ENCODE results near the gene KMT5C. TPM values are rescaled to one million over a fixed set of nuclear protein-coding genes. Genes with fewer than 3 reads are reported as not detected.
A peak's percentile ranks its signal among the peaks of the same experiment; 100 is the strongest.

Gene KMT5C
- total and polyA plus RNA-seq, 2 donors = 7.7 to 23.5 TPM

DNA sequence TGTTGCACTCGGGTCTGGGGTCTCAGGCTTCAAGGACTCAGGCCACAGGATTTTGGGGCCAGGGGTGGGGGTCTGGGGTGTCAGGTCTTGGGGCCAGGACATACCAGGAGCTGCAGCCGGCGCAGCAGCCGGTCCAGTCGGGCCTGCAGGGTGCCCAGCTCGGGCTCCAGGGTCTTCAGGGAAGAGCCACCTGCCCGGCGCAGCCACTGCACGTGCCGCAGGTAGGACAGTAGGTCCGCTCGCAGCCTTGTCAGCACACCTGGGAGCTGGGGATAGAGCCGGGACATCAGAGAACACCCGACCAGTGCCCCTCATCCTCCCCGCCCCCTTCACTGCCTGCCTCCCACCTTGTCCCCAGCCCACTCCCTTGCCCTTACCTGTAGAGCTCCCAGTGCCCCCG lies 28.4 kb downstream of the KMT5C start:
- no peak for DNase-seq (ENCODE audit: low read depth in 6 of 9, low spot score in 9 of 9)
- WGBS = 91% methylated on average over 16 of the region's 16 CpGs
- H3K27me3 ChIP-seq (ENCODE audit: control insufficient read depth in 2 of 2, insufficient read depth in 1 of 2, low read length in 1 of 2) = peaks cover 42 to 92% of the 10 kb centered on the region in 2 donors

DNA sequence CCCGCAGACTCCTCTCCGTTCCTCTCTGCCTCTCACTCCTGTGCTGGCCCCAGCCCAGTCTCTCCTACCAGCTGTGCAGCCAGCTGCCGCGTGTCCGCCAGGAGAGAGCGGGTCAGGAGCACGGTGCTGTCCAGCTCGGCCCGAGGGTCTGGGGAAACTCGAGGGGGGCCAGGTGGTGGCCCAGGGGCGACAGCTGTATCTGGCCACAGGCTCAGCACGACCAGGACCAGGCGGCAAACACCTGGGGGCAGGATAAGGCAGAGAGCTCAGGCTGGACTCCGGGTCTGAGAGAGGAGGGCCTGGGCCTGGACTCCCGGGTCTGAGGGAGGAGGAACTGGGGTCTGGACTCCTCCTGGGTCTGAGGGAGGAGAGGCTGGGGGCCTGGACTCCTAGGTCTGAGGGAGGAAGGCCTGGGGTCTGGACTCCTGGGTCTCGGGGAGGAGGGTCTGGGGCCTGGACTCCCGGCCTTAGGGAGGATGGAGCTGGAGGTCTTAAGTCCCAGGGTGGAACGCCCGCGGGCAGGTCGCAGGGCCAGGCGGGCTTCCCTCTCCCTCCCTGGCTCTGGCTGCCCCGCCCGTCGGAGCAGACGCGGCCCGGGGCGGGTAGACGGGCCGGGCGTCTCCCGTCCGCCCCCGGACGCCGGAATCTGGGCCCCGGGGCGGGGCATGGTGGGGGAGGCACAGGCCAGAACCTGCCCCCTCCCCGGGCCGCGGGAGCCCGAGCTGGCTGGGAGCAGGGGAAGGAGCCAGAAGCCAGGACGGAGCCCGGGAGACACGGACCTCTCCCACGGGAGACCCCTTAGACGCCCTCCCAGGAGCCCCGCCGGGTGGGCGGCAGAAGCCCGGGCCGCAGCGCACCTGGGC lies 29.3 kb downstream of the KMT5C start:
- WGBS = 16% methylated on average over 54 of the region's 54 CpGs
- peak overlapping the region in 1 of 2 donors; percentile 34 for H3K4me3 ChIP-seq (ENCODE audit: low read length in 2 of 2)

More for the DNA sequence above, 28.4 kb downstream of the KMT5C start:
- Histone ChIP-seq H3K9me3 (ENCODE audit: control insufficient read depth in 2 of 2, insufficient read depth in 1 of 2, low read length in 1 of 2) (no peaks in the 10 kb centered on the region), H3K36me3 (ENCODE audit: control insufficient read depth in 2 of 2, insufficient read depth in 2 of 2, low read length in 1 of 2) (no peaks in the 10 kb centered on the region), H3K27ac (ENCODE audit: low read depth in 1 of 2, low read length in 1 of 2) (no peak overlapping the region), H3K4me3 (ENCODE audit: low read length in 2 of 2) (no peak overlapping the region), H3K4me1 (ENCODE audit: control insufficient read depth in 2 of 2, insufficient read depth in 2 of 2, low read length in 2 of 2) (peaks cover 3 to 12% of the 10 kb centered on the region in 2 donors)

DNA sequence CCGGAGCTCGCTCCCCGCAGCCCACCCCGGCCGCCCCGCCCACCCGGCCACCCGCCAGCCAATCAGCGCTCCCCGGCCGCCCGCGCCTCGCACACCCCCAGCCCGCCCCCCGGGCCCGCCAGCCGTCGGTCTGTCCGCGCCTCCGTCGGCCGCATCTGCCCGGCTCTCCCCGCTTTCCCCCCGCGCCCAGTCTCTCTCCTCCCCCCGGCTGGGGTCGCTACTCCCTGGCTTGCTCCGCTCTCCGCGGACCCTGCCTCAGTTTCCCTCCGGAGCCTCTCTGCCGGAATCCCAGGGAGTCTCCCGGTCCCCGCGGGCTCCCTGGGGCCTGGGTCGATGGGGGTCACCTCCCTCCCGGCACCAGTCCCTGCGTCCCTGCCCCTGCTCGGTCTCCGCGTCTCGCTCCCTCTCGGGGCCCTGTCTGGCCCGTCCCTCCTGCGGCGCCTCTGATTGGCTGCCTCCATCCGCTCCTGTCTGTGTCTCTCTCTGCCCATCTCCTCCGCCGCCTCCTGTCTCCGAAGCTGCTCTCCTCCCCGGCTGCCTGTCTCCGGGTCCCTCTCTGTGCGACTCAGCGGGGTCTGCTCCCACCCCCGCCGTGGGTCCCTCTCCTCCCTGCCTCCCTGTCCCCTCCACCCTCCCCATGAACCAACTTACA lies 30.1 kb downstream of the KMT5C start:
- no peaks in the 10 kb centered on the region for H3K9me3 ChIP-seq (ENCODE audit: control insufficient read depth in 2 of 2, insufficient read depth in 1 of 2, low read length in 1 of 2)
- peaks cover 3 to 12% of the 10 kb centered on the region in 2 donors for H3K4me1 ChIP-seq (ENCODE audit: control insufficient read depth in 2 of 2, insufficient read depth in 2 of 2, low read length in 2 of 2)
- H3K27ac ChIP-seq (ENCODE audit: low read depth in 1 of 2, low read length in 1 of 2) = no peak overlapping the region
- H3K27me3 ChIP-seq (ENCODE audit: control insufficient read depth in 2 of 2, insufficient read depth in 1 of 2, low read length in 1 of 2) = peaks cover 47 to 95% of the 10 kb centered on the region in 2 donors
- no peaks in the 10 kb centered on the region for H3K36me3 ChIP-seq (ENCODE audit: control insufficient read depth in 2 of 2, insufficient read depth in 2 of 2, low read length in 1 of 2)
- WGBS = 3% methylated on average over 59 of the region's 59 CpGs
- no peak for DNase-seq (ENCODE audit: low read depth in 6 of 9, low spot score in 9 of 9)
- peak overlapping the region in 1 of 2 donors; percentile 34 for H3K4me3 ChIP-seq (ENCODE audit: low read length in 2 of 2)

More for the DNA sequence above, 29.3 kb downstream of the KMT5C start:
- H3K36me3 ChIP-seq (ENCODE audit: control insufficient read depth in 2 of 2, insufficient read depth in 2 of 2, low read length in 1 of 2) = no peaks in the 10 kb centered on the region
- H3K4me1 ChIP-seq (ENCODE audit: control insufficient read depth in 2 of 2, insufficient read depth in 2 of 2, low read length in 2 of 2) = peaks cover 3 to 12% of the 10 kb centered on the region in 2 donors
- H3K27ac ChIP-seq (ENCODE audit: low read depth in 1 of 2, low read length in 1 of 2) = no peak overlapping the region
- H3K9me3 ChIP-seq (ENCODE audit: control insufficient read depth in 2 of 2, insufficient read depth in 1 of 2, low read length in 1 of 2) = no peaks in the 10 kb centered on the region
- no peak for DNase-seq (ENCODE audit: low read depth in 6 of 9, low spot score in 9 of 9)
- H3K27me3 ChIP-seq (ENCODE audit: control insufficient read depth in 2 of 2, insufficient read depth in 1 of 2, low read length in 1 of 2) = peaks cover 42 to 92% of the 10 kb centered on the region in 2 donors

DNA sequence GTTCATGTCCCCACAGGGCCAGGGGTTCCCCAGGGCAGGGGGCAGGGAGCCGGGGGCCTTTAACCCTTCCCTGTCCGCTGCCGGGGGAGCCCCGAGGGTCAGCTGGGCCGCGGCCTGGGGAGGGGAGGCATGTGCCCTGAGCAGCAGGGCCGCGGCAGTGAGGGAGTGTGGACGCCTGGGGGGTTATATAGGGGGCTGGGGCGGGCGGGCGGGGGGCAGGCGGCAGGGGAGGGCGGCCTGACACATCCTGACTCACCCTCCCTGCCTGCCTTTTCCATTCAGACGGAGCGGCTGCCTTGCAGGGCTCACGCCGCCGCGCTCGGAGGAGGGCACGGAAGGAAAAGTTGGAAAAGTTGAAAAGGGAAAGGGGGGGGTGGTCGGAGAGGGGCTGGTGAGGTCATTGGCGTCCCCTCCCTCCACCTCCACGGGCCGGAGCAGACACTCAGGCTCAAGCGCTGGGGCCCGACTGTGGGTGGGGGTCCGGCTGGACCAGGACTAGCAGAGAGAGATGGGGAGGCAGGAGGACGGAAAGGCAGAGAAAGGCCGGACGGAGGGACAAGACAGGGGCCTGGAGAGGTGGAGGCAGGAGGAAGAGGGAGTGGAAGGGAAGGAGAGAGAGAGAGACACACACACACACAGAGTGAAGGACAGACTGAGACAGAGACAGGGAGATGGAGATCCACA lies 30.8 kb downstream of the KMT5C start, which contains the start of gene IL11:
IL11 (minus strand) TSS at position 159 of the 684 bp plus-strand sequence; CDS start at position 6, 153 bp downstream.
- peaks cover 47 to 97% of the 10 kb centered on the region in 2 donors for H3K27me3 ChIP-seq (ENCODE audit: control insufficient read depth in 2 of 2, insufficient read depth in 1 of 2, low read length in 1 of 2)
- WGBS = 14% methylated on average over 32 of the region's 32 CpGs
- H3K36me3 ChIP-seq (ENCODE audit: control insufficient read depth in 2 of 2, insufficient read depth in 2 of 2, low read length in 1 of 2) = no peaks in the 10 kb centered on the region
- H3K9me3 ChIP-seq (ENCODE audit: control insufficient read depth in 2 of 2, insufficient read depth in 1 of 2, low read length in 1 of 2) = no peaks in the 10 kb centered on the region
- H3K4me1 ChIP-seq (ENCODE audit: control insufficient read depth in 2 of 2, insufficient read depth in 2 of 2, low read length in 2 of 2) = peaks cover 3 to 12% of the 10 kb centered on the region in 2 donors
- peak within 1 kb of the TSS in 1 of 2 donors; percentile 34 for H3K4me3 ChIP-seq (ENCODE audit: low read length in 2 of 2)
- no peak for DNase-seq (ENCODE audit: low read depth in 6 of 9, low spot score in 9 of 9)
- no peak within 1 kb of the TSS for H3K27ac ChIP-seq (ENCODE audit: low read depth in 1 of 2, low read length in 1 of 2)

DNA sequence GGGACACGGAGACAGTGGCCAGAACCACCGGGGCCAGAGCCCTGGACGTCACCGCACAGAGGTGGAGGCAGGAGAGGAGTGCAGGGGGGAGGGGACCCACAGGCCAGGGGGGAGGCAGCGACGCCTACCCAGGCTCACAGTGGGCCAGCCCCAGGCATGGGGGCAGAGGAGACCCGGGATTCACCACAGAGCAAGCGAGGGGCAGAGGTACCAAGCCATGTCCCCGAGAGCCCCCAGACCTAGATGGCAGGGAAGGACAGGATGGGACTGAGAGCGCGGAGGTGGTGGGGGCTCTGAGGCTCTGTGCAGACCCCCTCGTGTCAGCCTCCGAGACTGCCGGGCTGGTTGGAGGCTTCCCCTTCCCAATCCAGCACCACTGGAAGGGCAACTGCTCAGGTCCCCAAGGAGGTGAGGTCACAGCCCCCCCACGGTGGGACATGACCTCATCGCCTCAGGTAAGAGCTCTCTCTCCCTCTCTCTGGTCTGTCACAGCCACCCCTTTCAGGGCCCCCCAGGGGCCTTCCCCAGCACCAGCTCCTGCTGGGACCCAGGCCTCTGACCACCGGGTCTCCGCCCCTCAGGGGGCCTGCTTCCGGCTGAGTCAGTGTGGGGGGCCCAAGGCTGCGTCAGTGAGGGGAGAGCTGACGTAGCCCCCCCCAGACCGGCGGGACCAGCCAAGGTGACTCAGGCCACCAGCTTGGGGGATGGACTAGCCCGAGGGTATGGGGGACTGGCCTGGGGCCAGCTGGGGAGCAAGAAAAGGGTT lies 32.8 kb downstream of the KMT5C start:
- peaks cover 51 to 98% of the 10 kb centered on the region in 2 donors for H3K27me3 ChIP-seq (ENCODE audit: control insufficient read depth in 2 of 2, insufficient read depth in 1 of 2, low read length in 1 of 2)

DNA sequence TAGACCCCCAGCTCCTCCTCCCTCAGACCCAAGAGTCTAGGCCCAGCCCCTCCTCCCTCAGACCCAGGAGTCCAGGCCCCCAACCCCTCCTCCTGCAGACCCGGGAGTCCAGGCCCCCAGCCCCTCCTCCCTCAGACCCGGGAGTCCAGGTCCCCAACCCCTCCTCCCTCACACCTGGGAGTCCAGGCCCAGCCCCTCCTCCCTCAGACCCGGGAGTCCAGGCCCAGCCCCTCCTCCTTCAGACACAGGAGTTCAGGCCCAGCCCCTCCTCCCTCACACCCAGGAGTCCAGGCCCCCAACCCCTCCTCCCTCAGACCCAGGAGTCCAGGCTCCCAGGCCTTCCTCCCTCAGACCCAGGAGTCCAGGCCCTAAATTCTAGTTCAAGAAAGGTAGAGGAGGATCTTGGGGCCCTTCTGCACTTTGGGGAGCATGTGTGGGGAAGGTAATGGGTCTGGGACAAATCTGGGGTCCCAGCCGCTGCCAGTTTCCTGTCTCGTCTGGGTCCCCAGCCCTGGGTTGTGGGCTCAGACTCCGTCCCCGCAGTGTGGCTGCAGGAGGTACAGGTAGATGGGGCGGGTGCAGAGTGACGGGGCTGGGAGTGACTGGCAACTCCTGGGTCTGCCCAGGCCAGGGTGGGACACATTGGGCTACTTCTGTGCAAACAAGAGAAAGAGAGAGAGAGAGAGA lies 33.8 kb downstream of the KMT5C start:
- DNase-seq (ENCODE audit: low read depth in 6 of 9, low spot score in 9 of 9) = no peak
- Histone ChIP-seq H3K27me3 (ENCODE audit: control insufficient read depth in 2 of 2, insufficient read depth in 1 of 2, low read length in 1 of 2) (peaks cover 45 to 98% of the 10 kb centered on the region in 2 donors), H3K9me3 (ENCODE audit: control insufficient read depth in 2 of 2, insufficient read depth in 1 of 2, low read length in 1 of 2) (no peaks in the 10 kb centered on the region), H3K36me3 (ENCODE audit: control insufficient read depth in 2 of 2, insufficient read depth in 2 of 2, low read length in 1 of 2) (no peaks in the 10 kb centered on the region), H3K4me3 (ENCODE audit: low read length in 2 of 2) (no peak overlapping the region), H3K27ac (ENCODE audit: low read depth in 1 of 2, low read length in 1 of 2) (no peak overlapping the region), H3K4me1 (ENCODE audit: control insufficient read depth in 2 of 2, insufficient read depth in 2 of 2, low read length in 2 of 2) (peaks cover 3 to 15% of the 10 kb centered on the region in 2 donors)
- WGBS = 62% methylated on average over 9 of the region's 9 CpGs

More for the DNA sequence above, 32.8 kb downstream of the KMT5C start:
- DNase-seq (ENCODE audit: low read depth in 6 of 9, low spot score in 9 of 9) = no peak
- 39% methylated on average over 24 of the region's 24 CpGs for WGBS
- H3K27ac ChIP-seq (ENCODE audit: low read depth in 1 of 2, low read length in 1 of 2) = no peak overlapping the region
- no peaks in the 10 kb centered on the region for H3K36me3 ChIP-seq (ENCODE audit: control insufficient read depth in 2 of 2, insufficient read depth in 2 of 2, low read length in 1 of 2)
- no peak overlapping the region for H3K4me3 ChIP-seq (ENCODE audit: low read length in 2 of 2)
- H3K9me3 ChIP-seq (ENCODE audit: control insufficient read depth in 2 of 2, insufficient read depth in 1 of 2, low read length in 1 of 2) = no peaks in the 10 kb centered on the region
- peaks cover 3 to 15% of the 10 kb centered on the region in 2 donors for H3K4me1 ChIP-seq (ENCODE audit: control insufficient read depth in 2 of 2, insufficient read depth in 2 of 2, low read length in 2 of 2)

DNA sequence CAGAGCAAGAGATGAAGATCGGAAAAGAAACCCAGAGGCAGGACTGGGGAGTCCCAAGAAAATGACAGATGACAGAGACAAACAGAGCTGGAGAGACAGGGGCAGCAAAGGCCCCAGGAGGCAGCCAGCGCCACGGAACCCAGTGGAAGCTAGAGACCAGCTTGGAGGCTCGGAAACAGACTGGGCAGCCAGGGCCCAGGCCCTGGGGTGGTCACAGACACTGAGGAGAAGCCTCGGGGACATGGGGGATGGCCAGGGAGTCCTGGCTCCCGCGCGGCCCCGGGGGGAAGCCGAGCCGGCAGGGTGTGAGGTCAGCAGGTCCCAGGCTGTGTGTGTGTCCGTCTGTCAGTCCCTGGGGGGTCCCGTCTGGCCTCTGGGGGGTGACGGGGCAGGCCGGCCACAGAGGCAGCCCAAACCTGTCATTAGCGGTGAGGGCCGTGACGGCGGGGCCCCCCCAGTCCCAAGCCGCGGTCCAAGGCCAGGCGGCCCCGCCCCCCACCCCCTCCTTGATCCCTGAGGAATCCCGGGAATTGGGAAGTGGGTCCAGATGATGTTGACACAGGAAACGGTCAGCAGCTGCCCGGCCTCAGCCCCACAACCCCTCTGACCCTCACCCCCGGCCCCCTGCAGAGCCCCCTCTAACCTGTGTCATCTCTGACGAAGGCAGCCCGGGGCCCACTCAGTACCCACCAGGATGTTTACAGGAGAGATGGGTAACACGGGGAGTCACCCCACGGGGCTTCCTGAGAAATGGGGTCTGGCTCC lies 34.5 kb downstream of the KMT5C start:
- H3K36me3 ChIP-seq (ENCODE audit: control insufficient read depth in 2 of 2, insufficient read depth in 2 of 2, low read length in 1 of 2) = no peaks in the 10 kb centered on the region
- H3K27ac ChIP-seq (ENCODE audit: low read depth in 1 of 2, low read length in 1 of 2) = no peak overlapping the region
- H3K9me3 ChIP-seq (ENCODE audit: control insufficient read depth in 2 of 2, insufficient read depth in 1 of 2, low read length in 1 of 2) = no peaks in the 10 kb centered on the region
- no peak overlapping the region for H3K4me3 ChIP-seq (ENCODE audit: low read length in 2 of 2)
- peaks cover 38 to 98% of the 10 kb centered on the region in 2 donors for H3K27me3 ChIP-seq (ENCODE audit: control insufficient read depth in 2 of 2, insufficient read depth in 1 of 2, low read length in 1 of 2)
- no peak for DNase-seq (ENCODE audit: low read depth in 6 of 9, low spot score in 9 of 9)
- WGBS = 30% methylated on average over 31 of the region's 31 CpGs
- peaks cover 2 to 13% of the 10 kb centered on the region in 2 donors for H3K4me1 ChIP-seq (ENCODE audit: control insufficient read depth in 2 of 2, insufficient read depth in 2 of 2, low read length in 2 of 2)
